HG03442 (cell line): Measurements from ENCODE around the gene CALML6.

Source experiments
- ATAC-seq: cut with Tn5 transposase; IDR thresholded peaks from one replicate; pipeline ENCODE4 v1.9.1; 2021; ENCODE audit warnings: mild to moderate bottlenecking, moderate library complexity; ENCODE audit not compliant: unreplicated experiment

The CALML6 gene

DNA sequence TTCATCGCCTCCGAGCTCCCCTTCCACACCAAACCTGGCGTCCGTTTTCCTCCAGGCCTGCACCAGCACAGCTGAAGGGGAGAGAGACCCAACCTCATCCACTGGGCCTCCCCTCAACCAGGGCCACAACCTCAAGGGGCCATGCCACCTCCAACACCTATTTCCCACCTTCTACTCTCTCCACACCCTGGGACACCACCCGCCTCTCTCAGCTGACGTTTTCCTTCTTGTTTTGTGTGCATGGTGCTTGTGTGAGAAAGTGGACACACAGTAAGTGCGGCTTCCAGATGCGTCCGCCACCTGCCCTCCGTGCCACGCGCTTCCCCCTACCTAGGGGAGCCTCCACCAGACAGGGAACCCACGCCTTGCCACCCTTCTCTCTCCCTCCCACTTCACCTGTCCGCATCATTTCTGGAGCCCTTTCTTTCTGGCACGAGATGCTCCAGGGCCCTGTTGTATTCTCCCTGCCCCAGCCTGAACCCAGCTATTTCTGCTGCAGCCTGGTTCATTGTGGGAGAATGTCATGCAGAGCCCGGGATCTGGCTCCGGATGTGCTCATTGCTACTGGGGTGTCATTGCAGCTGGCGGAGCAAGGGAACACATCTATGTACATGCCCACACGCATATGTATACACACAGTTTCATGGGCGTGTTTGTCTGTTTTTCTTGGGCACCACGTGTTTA lies 22.8 kb upstream of the CALML6 start:
- ATAC-seq: no peak

DNA sequence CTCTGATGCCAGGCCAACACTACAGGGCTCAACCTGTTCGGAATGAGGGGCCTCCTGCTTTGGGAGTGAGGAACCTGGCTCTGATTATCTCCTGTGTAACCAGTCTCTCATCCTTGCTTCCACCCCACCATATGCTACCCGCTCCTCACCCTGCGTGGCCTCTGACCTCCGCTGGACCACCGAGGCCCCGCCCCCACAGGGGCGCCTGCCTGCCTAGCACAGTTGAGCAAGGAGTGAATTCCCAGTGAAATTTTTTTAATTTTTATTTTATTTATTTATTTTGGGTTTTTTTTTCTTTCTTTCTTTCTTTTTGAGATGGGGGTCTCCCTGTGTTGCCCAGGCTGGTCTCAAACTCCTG lies 22.3 kb upstream of the CALML6 start:
- no peak for ATAC-seq

DNA sequence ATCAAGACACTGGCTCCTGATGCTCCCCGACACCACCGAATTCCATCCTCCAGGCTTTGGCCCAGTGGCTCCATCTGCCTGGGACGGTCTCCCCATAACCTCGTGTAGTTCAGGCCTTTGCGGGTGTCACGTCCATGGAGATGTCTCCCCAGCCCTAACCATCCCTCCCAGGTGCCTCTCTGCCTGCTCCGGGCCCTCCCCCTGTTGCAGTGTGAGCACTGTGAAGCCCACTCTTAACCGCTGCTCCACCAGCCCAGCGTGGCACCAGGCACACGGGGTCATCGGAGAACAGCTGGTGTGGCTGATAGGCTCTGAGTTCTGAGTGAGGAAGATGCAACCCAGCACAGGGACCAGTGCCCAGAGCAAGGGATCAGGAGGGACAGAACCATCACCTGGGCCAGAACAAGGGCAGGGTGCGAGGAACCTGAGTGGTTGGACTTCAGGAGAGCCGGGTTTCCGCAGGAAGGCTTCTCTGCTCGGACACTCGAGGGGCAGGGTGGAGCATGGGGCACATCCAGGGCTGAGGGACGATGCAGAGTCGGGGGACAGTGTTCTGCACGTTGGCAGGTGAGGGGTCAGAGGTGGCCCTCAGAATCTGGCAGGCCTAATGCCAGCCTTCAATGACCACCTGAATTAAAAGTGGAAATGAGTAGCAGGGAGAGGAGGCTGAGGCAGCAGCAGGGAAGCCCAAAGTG lies 21.6 kb upstream of the CALML6 start:
- no peak for ATAC-seq

DNA sequence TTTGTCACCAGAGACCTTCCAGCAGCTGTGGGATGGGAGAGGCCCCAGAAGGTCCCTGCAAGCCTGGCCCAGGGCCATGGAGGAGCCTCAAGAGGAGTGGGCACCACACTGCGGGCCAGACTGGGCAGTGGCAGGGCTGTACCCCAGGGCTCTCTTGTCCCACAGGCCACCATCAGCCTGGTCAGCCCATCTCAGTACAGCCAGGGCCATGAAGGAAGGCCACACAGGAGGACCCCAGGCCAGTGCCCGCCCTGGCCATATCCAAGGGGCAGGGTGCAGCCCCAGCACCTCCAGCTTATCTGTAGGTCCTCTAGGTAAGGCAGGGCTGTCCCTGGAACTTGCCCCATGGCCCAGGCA lies 21.1 kb upstream of the CALML6 start:
- no peak for ATAC-seq

- ATAC-seq: no peak
Observed at GRCh38 chr1:1894354-1895059, 20.6 kb upstream of the CALML6 start.

- ATAC-seq: no peak
Observed at GRCh38 chr1:1895060-1895418, 20.0 kb upstream of the CALML6 start.

- no peak for ATAC-seq
Observed at GRCh38 chr1:1895456-1896336, 19.4 kb upstream of the CALML6 start.

GRCh38 chr1:1898246-1898933 lies 16.7 kb upstream of the CALML6 start:
- no peak for ATAC-seq

DNA sequence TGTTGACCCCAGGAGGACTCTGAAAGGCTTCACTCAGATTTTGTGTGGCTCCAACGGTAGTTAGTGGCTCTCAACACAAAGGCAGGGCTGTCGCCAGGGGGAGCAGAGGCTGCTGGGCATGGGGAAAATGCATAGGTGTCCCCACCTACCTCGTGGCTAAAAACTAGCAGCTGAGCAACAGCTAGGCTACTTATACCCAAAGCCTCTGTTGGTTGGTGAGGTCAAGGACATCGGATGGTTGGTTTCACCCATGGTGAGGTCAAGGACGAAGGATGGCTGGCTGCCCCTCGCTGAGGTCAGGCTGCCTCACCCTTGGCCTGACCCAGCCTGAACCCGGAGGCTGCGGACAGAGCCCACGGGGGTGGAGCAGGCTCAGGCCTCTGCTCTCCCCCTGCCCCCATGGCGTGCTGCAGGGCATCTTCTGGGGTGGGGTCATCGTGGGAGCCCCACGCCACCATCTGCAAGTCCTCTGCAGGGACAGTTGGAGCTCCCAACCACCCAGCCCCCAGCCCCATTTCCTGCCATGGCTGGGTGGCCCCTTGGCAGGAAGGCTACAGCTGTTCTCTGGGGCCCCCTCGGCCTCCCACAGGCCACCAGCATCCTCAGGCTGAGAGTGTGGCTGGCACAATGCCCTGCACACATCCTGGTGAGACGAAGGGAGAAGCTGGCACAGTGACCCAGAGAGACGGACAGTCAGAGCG lies 15.6 kb upstream of the CALML6 start:
- no peak for ATAC-seq

DNA sequence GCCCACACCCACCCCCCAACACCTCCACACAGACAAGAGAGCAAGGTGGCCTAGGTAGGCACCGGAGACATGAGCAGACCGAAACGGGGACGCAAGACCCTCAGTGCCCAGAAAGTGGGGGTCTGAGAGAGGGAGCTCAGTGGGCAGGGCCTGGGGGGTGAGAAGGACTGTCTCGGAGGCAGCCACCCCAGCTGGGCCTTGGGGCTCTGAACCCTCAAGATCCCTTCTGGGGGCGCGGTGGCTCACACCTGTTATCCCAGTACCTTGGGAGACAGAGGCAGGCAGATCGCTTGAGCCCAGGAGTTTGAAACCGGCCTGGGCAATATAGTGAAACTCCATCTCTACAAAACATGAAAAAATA lies 15.1 kb upstream of the CALML6 start:
- no peak for ATAC-seq

DNA sequence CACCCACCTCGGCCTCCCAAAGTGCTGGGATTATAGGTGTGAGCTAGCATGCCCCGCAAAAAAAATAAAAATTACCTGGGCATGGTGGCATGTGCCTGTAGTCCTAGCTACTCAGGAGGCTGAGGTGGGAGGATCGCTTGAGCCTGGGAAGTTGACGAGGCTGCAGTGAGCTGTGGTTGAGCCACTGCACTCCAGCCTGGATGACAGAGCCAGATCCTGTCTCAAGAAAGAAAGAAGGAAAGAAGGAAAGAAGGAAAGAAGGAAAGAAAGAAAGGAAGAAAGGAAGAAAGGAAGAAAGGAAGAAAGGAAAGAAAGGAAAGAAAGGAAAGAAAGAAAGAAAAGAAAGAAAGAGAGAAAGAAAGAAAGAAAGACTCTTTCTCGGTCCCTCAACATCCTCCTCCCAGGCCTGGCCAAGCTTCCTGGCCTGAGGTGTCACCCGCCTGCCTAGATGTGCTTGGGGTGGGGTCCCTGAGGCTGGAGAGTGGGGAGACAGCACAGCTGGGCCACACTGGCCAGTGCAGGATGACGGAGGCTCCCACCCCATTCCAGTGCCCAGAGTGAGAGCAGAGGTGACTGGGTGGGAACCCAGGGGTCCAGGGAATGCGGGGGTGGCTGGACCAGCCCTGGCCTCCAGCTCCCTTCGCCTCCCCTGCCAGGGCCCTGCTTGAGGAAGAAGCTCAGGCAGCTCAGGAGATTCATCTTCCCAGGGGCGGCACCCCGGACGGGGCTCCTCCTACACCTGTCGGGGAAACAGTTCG lies 14.0 kb upstream of the CALML6 start:
- no peak for ATAC-seq

DNA sequence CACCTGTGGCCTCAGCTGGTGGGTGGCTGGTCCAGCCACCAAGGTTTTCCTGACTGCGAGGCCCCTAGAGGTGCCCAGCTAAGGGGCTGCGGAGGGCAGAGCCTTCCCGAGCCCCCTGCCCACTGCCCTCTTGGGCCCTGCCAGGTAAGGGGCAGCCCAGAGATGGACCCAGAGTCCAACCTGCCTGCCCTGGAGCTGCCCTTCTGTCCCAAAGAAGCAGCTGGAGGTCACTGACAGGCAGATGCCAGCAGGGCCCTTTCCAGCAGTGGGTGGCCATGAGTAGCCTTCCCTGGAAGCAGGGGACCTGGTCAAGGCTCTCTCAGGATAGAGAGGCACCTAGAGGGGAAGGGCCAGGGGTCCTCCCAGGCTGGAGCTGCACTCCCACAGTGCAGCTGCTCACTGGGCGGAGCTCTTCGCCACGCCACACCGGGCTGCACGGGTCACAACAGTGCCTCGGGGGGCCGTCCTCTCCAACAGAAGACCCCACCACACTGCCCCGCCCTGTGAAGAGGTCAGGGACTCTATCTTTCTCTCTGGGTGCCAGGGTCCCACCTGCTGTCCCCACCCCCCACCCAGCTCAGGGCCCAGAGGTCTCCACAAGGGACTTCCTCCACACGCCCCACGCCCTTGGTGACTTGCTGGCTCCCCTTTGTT lies 13.3 kb upstream of the CALML6 start:
- no peak for ATAC-seq

GRCh38 chr1:1903224-1903623 lies 11.8 kb upstream of the CALML6 start:
- ATAC-seq: no peak

DNA sequence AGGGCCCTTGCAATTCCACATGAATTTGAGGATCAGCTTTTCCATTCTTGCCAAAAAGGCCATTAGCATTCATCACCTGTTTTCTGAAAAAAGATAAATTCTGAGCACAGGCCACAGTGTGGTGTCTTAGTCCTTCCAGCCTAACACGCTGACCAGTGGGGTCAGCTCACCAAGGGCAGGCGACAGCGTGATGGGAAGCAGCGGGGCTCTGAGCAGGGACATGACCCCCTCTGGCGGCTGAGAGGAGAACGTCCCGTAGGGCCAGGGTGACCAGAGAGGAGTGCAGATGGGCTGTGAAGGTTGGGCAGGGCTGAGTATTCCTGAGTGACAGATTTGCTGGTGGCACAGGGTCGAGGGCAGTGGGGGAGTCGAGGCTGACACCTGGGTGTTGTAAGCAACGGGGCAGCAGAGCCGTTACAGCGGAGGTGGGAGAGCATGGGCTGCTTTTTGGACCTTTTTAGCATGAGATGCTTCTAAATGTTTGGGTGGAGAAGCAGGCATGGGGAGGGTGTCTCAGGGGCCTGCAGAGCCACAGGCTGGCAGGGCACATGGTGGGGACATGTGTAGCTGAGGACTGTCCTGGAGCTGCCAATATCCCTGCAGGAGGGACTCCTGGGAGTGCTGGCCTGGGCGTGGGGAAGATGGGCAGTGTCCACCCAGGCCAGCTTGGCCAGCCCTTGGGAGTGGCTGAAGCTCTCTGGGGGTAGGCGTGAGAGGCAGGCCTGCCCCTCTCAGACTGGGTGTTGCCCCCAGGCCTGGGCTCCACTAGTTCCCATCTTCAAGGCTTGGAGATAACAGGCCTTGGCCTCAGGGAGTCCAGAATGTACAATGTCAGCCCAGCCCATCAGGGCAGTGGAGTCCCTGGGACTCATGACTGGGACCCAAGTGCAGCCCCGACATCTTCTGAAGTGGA lies 8.6 kb upstream of the CALML6 start:
- ATAC-seq: no peak

DNA sequence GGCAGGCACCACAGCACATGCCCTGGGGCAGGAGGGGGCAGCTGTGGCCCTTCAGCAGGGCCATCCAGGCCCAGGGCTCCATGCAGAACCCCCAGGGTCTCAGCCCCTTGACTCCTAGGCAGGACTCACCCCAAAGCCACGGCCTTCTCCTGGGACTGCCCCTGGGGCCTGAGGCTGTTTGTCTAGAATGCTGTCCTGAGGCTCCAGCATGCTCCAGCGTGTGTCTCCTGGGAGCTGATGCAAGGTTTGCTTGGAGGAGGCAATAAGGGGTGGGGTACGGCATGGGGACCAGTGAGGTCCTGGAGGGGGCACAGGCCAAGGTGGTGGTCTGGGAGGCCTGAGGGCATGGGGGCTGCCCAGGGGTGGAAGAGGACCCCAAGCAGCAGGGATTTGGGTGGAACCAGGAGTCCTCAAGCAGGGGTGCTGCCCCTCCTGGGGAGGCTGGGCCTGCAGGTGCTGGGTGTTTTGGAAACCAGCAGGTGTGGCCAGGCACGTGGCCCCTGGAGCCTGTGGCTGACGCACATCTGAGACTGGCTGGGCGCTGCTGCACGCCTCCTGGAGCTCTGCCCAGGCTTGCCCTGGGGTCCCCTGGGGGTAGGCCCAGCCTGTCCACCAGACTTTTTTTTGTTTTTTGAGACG lies 7.8 kb upstream of the CALML6 start:
- no peak for ATAC-seq

- ATAC-seq: peak; percentile 3
Observed at GRCh38 chr1:1908506-1908791, 6.6 kb upstream of the CALML6 start.

DNA sequence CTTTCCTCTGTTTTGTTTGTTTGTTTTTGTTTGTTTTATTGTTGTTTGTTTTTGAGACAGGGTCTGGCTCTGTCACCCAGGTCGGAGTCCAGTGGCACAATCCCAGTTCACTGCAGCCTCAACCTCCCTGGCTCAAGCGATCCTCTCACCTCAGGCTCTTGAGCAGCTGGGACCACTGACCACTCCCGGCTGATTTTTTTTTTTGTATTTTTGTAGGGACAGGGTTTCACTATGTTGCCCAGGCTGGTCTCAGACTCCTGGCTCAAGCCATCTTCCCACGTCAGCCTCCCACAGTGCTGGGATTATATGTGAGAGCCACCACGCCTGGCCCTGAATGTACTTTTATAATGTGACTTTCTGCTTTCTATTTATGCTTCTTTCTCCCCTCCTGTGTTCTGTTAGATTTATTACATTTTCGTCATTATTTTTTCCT lies 5.0 kb upstream of the CALML6 start:
- ATAC-seq: no peak
